ENCODE measurements around the gene PHAF1.

The PHAF1 gene

GRCh38 chr16:67195676-67196075 lies 85.9 kb downstream of the PHAF1 start:
- no peak overlapping the region for H3K4me3 ChIP-seq (ENCODE audit: low read length)
- DNase-seq (ENCODE audit: low read depth): no peak
- TF ChIP-seq CTCF (IDR thresholded peaks at IDR 0.05; ENCODE audit: insufficient read depth, low read depth, low read length, missing control alignments): no peak

GRCh38 chr16:67196881-67197280 lies 87.1 kb downstream of the PHAF1 start:
- no peak for DNase-seq (ENCODE audit: low read depth)
- no peak for TF ChIP-seq CTCF (IDR thresholded peaks at IDR 0.05; ENCODE audit: insufficient read depth, low read depth, low read length, missing control alignments)
- no peak overlapping the region for H3K4me3 ChIP-seq (ENCODE audit: low read length)

- no peak overlapping the region for H3K4me3 ChIP-seq (ENCODE audit: low read length)
- DNase-seq (ENCODE audit: low read depth): no peak
- TF ChIP-seq CTCF (IDR thresholded peaks at IDR 0.05; ENCODE audit: insufficient read depth, low read depth, low read length, missing control alignments): no peak
These were observed 88.0 kb downstream of the PHAF1 start for GRCh38 chr16:67197704-67198103.
